Measurements from ENCODE around the gene PDE7B. TPM values are rescaled to one million over a fixed set of nuclear protein-coding genes. Genes with fewer than 3 reads are reported as not detected.
A peak's percentile ranks its signal among the peaks of the same experiment; 100 is the strongest.

PDE7B gene
- total RNA-seq, 1 donor, result 25.3 TPM

- Histone ChIP-seq H3K36me3 (ENCODE audit: insufficient read depth, low read length) (no peaks in the 10 kb centered on the region), H3K4me3 (ENCODE audit: insufficient read depth, low read length) (no peak overlapping the region), H3K4me1 (ENCODE audit: insufficient read depth, low read length) (peaks cover 11% of the 10 kb centered on the region), H3K27ac (ENCODE audit: low read depth, low read length) (peak overlapping the region; percentile 5), H3K9me3 (ENCODE audit: low read depth, low read length) (no peaks in the 10 kb centered on the region), H3K79me2 (ENCODE audit: insufficient read depth, low read length) (no peaks in the 10 kb centered on the region), H4K20me1 (ENCODE audit: insufficient read depth, low read length) (no peaks in the 10 kb centered on the region), H2AFZ (ENCODE audit: low read length) (peak overlapping the region; percentile 78), H3K4me2 (ENCODE audit: insufficient read depth, low read length) (peak overlapping the region; percentile 34), H3K27me3 (ENCODE audit: insufficient read depth, low read length) (no peaks in the 10 kb centered on the region)
- DNase-seq (ENCODE audit: insufficient read length, low spot score, missing footprints), result peak; percentile 54
- TF ChIP-seq CTCF (IDR thresholded peaks at IDR 0.05; ENCODE audit: extremely low read depth, low read depth, low read length), result no peak
Measured at GRCh38 chr6:135811644-135812526, 39.6 kb upstream of the PDE7B start.

DNA sequence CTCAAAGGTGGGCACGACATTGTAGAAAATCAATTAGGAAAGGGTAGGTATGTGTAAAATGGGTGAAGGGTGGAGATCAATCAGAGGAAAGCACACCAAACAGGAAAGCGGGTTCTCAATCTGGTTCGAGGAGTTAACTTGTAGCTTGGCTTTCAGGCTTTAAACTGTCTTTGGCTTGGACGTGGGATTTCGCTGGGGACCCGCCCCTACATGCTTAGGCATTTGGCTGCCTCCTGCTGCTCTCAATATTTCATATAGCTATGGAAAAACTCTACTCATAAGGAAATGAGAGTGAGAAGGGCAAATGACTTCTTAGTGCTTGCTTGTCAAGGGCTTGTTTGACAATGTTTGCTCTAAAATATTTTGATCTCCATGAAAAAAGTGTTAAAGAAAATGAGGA lies 38.1 kb upstream of the PDE7B start:
- H3K4me3 ChIP-seq (ENCODE audit: insufficient read depth, low read length), result no peak overlapping the region
- no peak for DNase-seq (ENCODE audit: insufficient read length, low spot score, missing footprints)
- H3K27me3 ChIP-seq (ENCODE audit: insufficient read depth, low read length), result no peaks in the 10 kb centered on the region
- no peaks in the 10 kb centered on the region for H3K36me3 ChIP-seq (ENCODE audit: insufficient read depth, low read length)
- H4K20me1 ChIP-seq (ENCODE audit: insufficient read depth, low read length), result no peaks in the 10 kb centered on the region
- H3K79me2 ChIP-seq (ENCODE audit: insufficient read depth, low read length), result no peaks in the 10 kb centered on the region
- no peak overlapping the region for H3K4me2 ChIP-seq (ENCODE audit: insufficient read depth, low read length)
- peak overlapping the region; percentile 20 for H2AFZ ChIP-seq (ENCODE audit: low read length)
- no peaks in the 10 kb centered on the region for H3K9me3 ChIP-seq (ENCODE audit: low read depth, low read length)
- no peak overlapping the region for H3K27ac ChIP-seq (ENCODE audit: low read depth, low read length)
- H3K4me1 ChIP-seq (ENCODE audit: insufficient read depth, low read length), result peaks cover 11% of the 10 kb centered on the region
- no peak for TF ChIP-seq CTCF (IDR thresholded peaks at IDR 0.05; ENCODE audit: extremely low read depth, low read depth, low read length)

GRCh38 chr6:135814043-135814442 lies 37.5 kb upstream of the PDE7B start:
- TF ChIP-seq CTCF (IDR thresholded peaks at IDR 0.05; ENCODE audit: extremely low read depth, low read depth, low read length), result no peak
- no peaks in the 10 kb centered on the region for H3K9me3 ChIP-seq (ENCODE audit: low read depth, low read length)

GRCh38 chr6:135815216-135815615 lies 36.3 kb upstream of the PDE7B start:
- DNase-seq (ENCODE audit: insufficient read length, low spot score, missing footprints), result no peak
- Histone ChIP-seq H3K79me2 (ENCODE audit: insufficient read depth, low read length) (no peaks in the 10 kb centered on the region), H3K27ac (ENCODE audit: low read depth, low read length) (no peak overlapping the region), H3K27me3 (ENCODE audit: insufficient read depth, low read length) (no peaks in the 10 kb centered on the region), H2AFZ (ENCODE audit: low read length) (no peak overlapping the region), H3K9me3 (ENCODE audit: low read depth, low read length) (no peaks in the 10 kb centered on the region), H3K36me3 (ENCODE audit: insufficient read depth, low read length) (no peaks in the 10 kb centered on the region), H3K4me1 (ENCODE audit: insufficient read depth, low read length) (peaks cover 11% of the 10 kb centered on the region), H4K20me1 (ENCODE audit: insufficient read depth, low read length) (no peaks in the 10 kb centered on the region), H3K4me3 (ENCODE audit: insufficient read depth, low read length) (no peak overlapping the region), H3K4me2 (ENCODE audit: insufficient read depth, low read length) (no peak overlapping the region)
- no peak for TF ChIP-seq CTCF (IDR thresholded peaks at IDR 0.05; ENCODE audit: extremely low read depth, low read depth, low read length)

More at GRCh38 chr6:135814043-135814442, 37.5 kb upstream of the PDE7B start:
- H3K4me2 ChIP-seq (ENCODE audit: insufficient read depth, low read length), result no peak overlapping the region
- H4K20me1 ChIP-seq (ENCODE audit: insufficient read depth, low read length), result no peaks in the 10 kb centered on the region
- H3K27ac ChIP-seq (ENCODE audit: low read depth, low read length), result no peak overlapping the region
- peaks cover 11% of the 10 kb centered on the region for H3K4me1 ChIP-seq (ENCODE audit: insufficient read depth, low read length)
- no peaks in the 10 kb centered on the region for H3K27me3 ChIP-seq (ENCODE audit: insufficient read depth, low read length)
- H3K36me3 ChIP-seq (ENCODE audit: insufficient read depth, low read length), result no peaks in the 10 kb centered on the region
- no peaks in the 10 kb centered on the region for H3K79me2 ChIP-seq (ENCODE audit: insufficient read depth, low read length)
- no peak overlapping the region for H3K4me3 ChIP-seq (ENCODE audit: insufficient read depth, low read length)
- H2AFZ ChIP-seq (ENCODE audit: low read length), result no peak overlapping the region
- DNase-seq (ENCODE audit: insufficient read length, low spot score, missing footprints), result no peak

Measured in osteoblast (primary cell).